MCF 10A (cell line): ENCODE measurements around the gene VPS26B. TPM values are rescaled to one million over a fixed set of nuclear protein-coding genes. Genes with fewer than 3 reads are reported as not detected.

ENCODE experiments used
- BruUV-seq: library from RNA; stranded (reverse); fragments of 400-500 nt; replicated peaks from 2 replicates; lab custom pipeline; 2021; lab: Mats Ljungman, UMichigan
- CTCF ChIA-PET: fragments of 300-600 bp; sonication (Branson Sonifier 250); formaldehyde crosslinking; extraction: SDS; loops from one replicate; lab custom pipeline; 2021; ENCODE audit warnings: antibody characterized with exemption, inconsistent platforms; lab: Yijun Ruan, JAX
- POLR2A ChIA-PET: fragments of 300-600, 350-650 bp; sonication (Branson Sonifier 250); formaldehyde crosslinking; extraction: SDS; loops from one replicate; lab custom pipeline; 2020; ENCODE audit warnings: antibody characterized with exemption, inconsistent platforms; lab: Yijun Ruan, JAX
- DNase-seq: peaks from one replicate; pipeline ENCODE4 v3.0.0-alpha.2; 2018; ENCODE audit not compliant: unreplicated experiment
- H3K27ac Mint-ChIP-seq: one replicate; pipeline ENCODE4 v1.8.0; 2022; ENCODE audit warnings: mild to moderate bottlenecking, low read depth, mixed read lengths; ENCODE audit not compliant: unreplicated experiment
- H3K27me3 Mint-ChIP-seq: one replicate; pipeline ENCODE4 v1.8.0; 2022; ENCODE audit warnings: mixed read lengths; ENCODE audit not compliant: insufficient read depth, unreplicated experiment
- H3K36me3 Mint-ChIP-seq: one replicate; pipeline ENCODE4 v1.8.0; 2022; ENCODE audit warnings: mild to moderate bottlenecking, moderate library complexity, mixed read lengths; ENCODE audit not compliant: insufficient read depth, unreplicated experiment
- H3K4me1 Mint-ChIP-seq: one replicate; pipeline ENCODE4 v1.8.0; 2022; ENCODE audit warnings: mixed read lengths; ENCODE audit not compliant: insufficient read depth, unreplicated experiment
- H3K4me3 Mint-ChIP-seq: one replicate; pipeline ENCODE4 v1.8.0; 2022; ENCODE audit warnings: mild to moderate bottlenecking, moderate library complexity, mixed read lengths; ENCODE audit not compliant: unreplicated experiment
- H3K9me3 Mint-ChIP-seq: one replicate; pipeline ENCODE4 v1.8.0; 2022; ENCODE audit warnings: mixed read lengths; ENCODE audit not compliant: unreplicated experiment
- CTCF ChIP-seq: fragments of 200-600 bp; IDR thresholded peaks from one replicate; pipeline ENCODE4 v1.8.0; 2022; ENCODE audit warnings: antibody characterized with exemption, mild to moderate bottlenecking; ENCODE audit not compliant: unreplicated experiment
- intact Hi-C: fragments of 100-400 bp; cut with micrococcal nuclease; formaldehyde crosslinking; loops from 2 replicates; pipeline ENCODE4 v1.14.1; 2022
- total RNA-seq: library from RNA; stranded (reverse); gene quantifications from 2 replicates; pipeline ENCODE4 v1.2.3, GENCODE V29; 2022

VPS26B gene
- total RNA-seq, 1 experiment from 2014 or later: 45.2 TPM

DNA sequence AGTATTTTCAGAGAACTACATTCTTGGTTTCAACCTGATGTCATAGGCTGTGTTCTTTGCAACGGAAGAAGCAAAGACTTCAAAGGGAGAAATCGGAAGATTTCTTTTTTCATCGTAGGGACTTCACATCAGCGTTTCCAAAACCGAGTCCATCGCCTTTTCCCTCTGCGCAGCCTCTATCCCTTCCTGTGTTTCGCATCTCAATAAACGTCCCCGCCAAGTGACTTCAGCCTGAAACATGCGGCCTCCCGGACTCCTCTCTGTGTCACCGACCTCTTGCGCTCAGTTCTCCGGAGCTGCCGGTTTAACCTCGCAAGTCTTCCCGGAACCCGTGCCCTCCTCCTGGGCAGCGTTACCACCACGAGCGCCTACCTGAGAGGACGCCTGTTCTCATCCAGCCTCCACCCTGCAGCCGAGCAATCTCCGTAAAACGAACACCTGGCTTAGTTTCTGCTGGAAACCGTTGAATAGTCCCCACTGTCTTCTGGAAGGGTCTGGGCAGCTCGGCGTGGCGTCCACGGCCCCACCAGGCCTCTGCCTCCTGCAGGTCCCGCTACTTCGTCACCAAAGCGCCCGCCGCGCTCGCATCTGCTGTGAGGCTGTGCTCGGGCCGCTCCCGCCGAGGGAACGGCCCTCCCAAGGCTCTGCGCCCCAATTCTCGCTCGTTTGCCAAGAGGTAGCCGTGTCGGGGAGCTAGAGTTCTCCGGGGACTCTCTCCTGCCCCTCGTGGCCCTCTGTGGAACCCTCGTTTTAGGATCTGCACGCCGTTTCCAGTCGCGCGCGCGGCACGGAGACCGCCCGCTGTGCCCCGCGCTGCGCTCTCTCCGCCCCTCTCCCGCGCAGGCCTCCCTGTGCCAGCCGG, 51.3 kb downstream of the VPS26B start, which contains the start of gene GLB1L3:
Gene GLB1L3 (plus strand): TSS at position 846 of the 862 bp plus-strand sequence. CDS start 362 bp downstream, outside the sequence.
- Mint-ChIP-seq H3K27me3 (peaks cover 23% of the 10 kb centered on the region), H3K9me3 (no peaks in the 10 kb centered on the region), H3K4me3 (no peak within 1 kb of the TSS), H3K4me1 (no peaks in the 10 kb centered on the region), H3K27ac (no peak within 1 kb of the TSS), H3K36me3 (no peaks in the 10 kb centered on the region)
- BruUV-seq: no TSS peak
- intact Hi-C loops: no loop called here
- ChIA-PET POLR2A (no interaction called here), CTCF (interaction anchor here (0.5 kb wide), 1 partner anchor 1236 kb away, joined by 4 read pairs; no protein-coding TSS in a partner anchor)
- TF ChIP-seq CTCF: no peak
- DNase-seq: no peak

GRCh38 chr11:134276396-134277182, 52.1 kb downstream of the VPS26B start:
- Mint-ChIP-seq H3K36me3 (no peaks in the 10 kb centered on the region), H3K4me1 (no peaks in the 10 kb centered on the region), H3K27me3 (peaks cover 23% of the 10 kb centered on the region), H3K27ac (no peak overlapping the region), H3K4me3 (no peak overlapping the region), H3K9me3 (no peaks in the 10 kb centered on the region)
- DNase-seq: no peak
- TF ChIP-seq CTCF: no peak
- ChIA-PET CTCF (no interaction called here), POLR2A (no interaction called here)
- BruUV-seq: no TSS peak
- intact Hi-C loops: no loop called here

DNA sequence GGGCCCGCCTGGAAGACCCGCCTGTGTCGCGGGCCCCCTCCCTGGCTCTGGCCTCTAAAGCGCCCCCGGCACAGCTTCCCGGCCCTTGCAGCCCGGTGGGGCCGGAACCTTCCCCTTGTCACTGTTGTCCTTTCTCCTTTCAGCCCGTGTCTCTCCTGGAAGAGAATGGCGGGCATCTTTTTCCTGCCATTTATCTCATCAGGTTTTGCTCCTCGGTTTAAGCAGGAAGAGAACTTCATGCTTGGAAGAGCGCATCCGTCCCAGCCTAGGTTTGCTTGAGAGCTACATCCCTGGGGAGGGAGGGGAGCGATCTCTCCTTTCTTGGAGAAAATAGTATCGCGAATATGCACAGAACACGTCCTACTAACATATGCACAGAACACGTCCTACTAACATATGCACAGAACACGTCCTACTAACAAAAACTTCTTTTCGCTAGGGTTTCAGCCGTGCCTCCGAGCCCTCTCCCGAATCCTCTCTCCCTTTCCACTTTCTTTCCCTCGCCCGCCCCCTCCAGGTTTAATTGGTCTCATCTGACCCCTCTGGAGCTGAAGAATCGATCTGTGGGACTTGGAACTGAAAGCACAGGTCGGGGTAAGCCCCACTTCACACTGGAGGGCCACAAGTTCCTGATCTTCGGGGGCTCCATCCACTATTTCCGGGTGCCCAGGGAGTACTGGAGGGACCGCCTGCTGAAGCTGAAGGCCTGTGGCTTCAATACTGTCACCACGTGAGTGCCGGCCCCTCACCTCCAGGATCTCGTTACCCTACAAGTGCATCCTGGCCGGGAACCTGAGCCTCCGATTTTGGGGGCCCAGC, 52.9 kb downstream of the VPS26B start:
- H3K27me3 Mint-ChIP-seq: peaks cover 23% of the 10 kb centered on the region
- no peak overlapping the region for H3K4me3 Mint-ChIP-seq
- no peak for TF ChIP-seq CTCF
- no peak for DNase-seq
- CTCF ChIA-PET: interaction anchor here (2.7 kb wide), 1 partner anchor 15 kb away, joined by 14 read pairs; no protein-coding TSS in a partner anchor
- no peak overlapping the region for H3K27ac Mint-ChIP-seq
- POLR2A ChIA-PET: no interaction called here
- no peaks in the 10 kb centered on the region for H3K36me3 Mint-ChIP-seq
- intact Hi-C loops: no loop called here
- BruUV-seq: no TSS peak
- no peaks in the 10 kb centered on the region for H3K9me3 Mint-ChIP-seq
- no peaks in the 10 kb centered on the region for H3K4me1 Mint-ChIP-seq
